ENCODE measurements around the gene SNX30.
A peak's percentile ranks its signal among the peaks of the same experiment; 100 is the strongest.
"Not testable (repeated sequence)": the region's sequence is repeated elsewhere in the genome, so short reads cannot be mapped to it uniquely, and the experiment has no call there.

Gene SNX30, protein sequence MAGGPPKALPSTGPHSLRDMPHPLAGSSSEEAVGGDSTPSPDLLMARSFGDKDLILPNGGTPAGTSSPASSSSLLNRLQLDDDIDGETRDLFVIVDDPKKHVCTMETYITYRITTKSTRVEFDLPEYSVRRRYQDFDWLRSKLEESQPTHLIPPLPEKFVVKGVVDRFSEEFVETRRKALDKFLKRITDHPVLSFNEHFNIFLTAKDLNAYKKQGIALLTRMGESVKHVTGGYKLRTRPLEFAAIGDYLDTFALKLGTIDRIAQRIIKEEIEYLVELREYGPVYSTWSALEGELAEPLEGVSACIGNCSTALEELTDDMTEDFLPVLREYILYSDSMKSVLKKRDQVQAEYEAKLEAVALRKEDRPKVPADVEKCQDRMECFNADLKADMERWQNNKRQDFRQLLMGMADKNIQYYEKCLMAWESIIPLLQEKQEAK

DNA sequence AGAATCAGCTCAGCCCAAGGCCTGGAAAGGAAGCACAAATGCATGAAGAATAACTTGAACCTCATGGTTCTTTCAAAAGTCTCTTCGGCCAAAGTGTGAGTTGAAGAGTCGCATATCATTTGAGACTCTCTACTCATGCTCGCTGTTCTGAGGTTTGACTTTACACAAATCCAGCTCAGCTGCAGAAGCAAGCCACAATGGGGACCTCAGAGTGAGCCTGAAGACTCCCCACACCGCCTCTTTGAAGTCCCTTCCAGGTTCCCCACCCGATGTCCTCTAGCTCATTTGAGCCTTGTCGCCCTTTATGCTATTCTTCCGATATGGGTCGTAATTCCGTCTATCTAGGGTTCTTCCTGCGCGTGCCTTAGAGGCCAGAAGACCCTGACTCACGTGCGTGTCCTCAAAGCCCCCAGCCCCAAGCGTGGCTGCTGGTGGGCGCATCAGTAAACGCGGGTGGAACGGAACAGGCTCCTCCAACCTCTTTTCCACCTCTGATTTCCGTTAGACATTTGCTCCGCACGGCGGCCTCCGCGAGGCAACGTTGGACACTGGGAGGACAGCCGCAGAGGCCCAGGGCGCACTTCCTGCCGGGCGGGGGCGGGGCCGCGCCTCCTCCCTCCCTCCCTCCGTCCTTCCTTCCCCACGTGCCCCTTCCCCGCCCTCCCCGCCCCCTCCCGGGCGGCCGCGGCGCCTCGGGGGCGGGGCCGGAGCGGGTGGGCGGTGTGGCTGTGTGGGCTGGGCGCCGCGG is at the start of gene SNX30:
SNX30 (plus strand) TSS at position 745 of the 748 bp plus-strand sequence. CDS start 242 bp downstream, outside the sequence.
- peak within 1 kb of the TSS; percentile 92 for H3K4me3 ChIP-seq (ENCODE audit: low read depth, low read length)
- DNase-seq (ENCODE audit: low read depth): peak; percentile 53

DNA sequence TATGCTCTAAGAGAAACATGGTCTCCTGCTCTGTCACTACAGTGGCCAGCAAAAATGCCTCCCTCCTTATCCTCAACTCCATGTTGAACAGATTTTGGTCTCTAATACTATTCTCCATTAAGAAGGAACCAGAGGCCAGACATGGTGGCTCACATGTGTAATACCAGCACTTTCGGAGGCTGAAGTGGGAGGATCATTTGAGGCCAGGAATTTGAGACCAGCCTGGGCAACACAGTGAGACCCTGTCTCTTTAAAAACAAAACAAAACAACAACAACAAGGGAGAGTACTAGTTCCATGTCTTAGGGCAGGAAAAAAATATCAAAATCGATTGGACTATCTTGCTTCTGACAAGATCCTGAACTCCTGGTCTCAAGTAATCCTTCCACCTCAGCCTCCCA is 47.3 kb upstream of the SNX30 start:
- no peak overlapping the region for H3K4me3 ChIP-seq (ENCODE audit: low read depth, low read length)
- DNase-seq (ENCODE audit: low read depth): no peak

DNA sequence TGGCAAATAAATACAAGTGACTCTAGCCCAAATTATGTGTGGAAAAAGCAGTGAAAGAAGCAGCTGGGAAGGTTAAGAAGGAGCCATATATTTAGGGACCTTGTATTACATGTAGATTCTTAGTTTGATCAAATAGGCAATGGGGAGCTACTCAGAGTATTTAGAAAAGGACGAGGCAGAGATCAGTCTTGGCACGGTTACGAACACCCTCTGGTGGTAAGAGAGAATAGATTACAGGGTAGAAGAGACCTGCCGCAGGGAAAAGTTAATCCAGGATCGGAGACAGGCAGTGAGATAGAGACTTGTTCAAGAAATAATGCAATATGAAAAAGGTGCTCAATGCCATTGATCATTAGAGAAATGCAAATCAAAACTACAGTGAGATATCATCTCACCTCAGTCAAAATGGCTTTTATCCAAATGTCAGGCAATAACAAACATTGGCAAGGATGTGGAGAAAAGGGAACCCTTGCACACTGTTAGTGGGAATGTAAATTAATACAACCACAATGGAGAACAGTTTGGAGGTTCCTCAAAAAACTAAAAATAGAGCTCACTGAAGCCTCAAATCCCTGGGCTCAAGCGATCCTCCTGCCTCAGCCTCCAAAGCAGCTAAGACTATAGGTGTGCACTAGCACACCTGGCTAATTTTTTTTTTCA is 44.7 kb upstream of the SNX30 start:
- DNase-seq (ENCODE audit: low read depth): no peak

DNA sequence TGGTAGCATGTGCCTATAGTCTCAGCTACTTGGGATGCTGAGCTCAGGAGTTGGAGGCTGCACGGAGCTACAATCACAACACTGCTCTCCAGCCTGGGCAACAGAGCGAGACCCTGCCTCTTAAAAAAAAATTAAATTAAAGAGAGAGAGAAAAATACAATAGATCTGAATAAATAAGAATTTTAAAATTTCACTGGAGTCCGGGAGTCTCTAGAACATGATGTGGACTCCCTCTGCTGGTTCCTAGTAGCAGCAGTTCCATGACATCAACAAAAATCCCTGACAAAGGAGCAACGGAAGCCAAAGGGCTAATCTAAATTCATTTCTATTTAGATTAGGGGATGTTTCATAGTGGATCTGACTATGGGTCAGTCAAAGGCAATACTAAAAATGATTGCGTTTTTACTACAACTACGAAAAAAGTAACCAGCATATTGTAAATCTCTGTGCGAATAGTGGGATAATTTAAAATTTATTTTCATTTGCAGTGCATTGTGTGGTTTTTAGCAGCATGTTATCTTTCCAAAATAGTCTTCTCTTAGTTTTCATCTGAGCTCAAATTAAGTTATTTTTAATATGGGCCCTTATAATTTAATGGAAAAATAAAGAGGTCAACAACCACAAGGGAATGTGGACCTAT is 39.4 kb upstream of the SNX30 start:
- DNase-seq (ENCODE audit: low read depth): no peak
- no peak overlapping the region for H3K4me3 ChIP-seq (ENCODE audit: low read depth, low read length)

More for the DNA sequence above, 44.7 kb upstream of the SNX30 start:
- no peak overlapping the region for H3K4me3 ChIP-seq (ENCODE audit: low read depth, low read length)

DNA sequence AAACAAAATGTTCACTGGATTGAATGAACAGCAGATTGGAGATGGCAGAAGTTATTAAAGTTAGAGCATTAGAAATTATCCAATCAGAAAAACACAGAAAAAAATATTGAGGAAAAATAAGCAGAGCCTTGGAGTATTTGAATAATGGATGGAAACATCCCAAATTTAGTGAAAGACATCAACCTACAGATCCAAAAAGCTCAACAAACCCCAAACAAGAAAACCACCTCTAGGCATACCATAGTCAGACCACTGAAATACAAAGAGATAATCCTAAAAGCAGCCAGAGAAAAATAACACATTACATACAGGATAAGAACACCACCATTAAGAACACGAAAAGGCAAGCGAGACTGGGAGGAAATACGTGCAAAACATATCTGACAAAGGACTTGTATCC is 37.9 kb upstream of the SNX30 start:
- no peak overlapping the region for H3K4me3 ChIP-seq (ENCODE audit: low read depth, low read length)
- no peak for DNase-seq (ENCODE audit: low read depth)

DNA sequence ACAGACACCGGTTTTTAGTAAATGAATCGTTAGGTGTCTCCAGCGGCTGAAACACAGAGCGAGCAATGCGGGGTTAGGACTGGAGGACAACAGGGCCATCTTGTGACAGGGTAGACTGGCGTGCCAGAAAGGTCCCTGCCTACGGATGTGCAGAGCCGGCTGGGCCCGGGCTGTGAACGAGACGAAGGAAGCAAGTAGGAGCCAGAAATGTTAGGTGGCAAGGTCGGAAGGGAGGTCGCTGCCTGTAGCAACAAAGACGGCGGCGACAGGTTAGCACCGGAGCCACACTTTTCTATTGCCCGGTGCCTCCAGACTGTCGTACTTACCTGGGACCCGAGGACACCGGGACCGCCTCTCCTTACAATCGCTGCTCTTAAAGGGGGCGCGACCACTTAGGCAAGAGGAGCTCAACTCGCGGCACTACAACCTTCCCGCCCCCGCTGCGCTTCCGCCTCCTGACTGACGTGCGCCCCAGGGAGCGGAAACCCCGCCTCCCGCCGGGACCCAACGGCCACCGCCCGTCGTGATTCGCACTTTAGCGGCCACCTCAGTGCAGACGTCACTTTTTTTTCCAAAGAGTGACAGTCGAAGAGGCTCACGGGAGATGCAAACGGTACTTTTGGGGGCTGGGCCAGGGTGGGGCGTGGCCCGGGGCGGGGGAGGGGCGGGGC is 32.8 kb upstream of the SNX30 start, which contains the start of gene INIP:
INIP (minus strand) TSS at position 457 of the 671 bp plus-strand sequence. CDS start 1,632 bp downstream, outside the sequence.
- peak; percentile 87 for DNase-seq (ENCODE audit: low read depth)
- H3K4me3 ChIP-seq (ENCODE audit: low read depth, low read length): peak within 1 kb of the TSS; percentile 87

DNA sequence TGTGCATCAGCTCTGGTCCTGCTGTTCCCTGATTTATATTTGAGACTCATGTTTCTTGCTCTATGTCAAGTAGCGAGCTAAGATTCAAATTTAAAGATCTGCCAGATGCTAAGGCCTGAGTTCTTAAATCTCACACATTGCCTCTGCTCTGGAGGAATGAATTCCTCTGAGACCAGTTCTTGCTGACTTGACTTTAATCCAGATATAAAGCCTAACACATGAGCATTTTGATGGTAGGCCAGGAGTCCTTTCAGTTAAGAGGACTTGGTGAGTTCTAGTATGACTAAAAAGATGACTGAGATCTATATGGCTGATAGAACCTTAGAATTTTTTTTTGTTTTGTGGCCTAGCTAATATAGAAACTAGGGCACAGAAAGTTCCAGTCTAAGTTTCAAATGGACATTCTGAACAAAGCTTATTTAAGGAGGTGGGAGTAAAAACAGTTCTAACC is 31.3 kb upstream of the SNX30 start:
- DNase-seq (ENCODE audit: low read depth): peak; percentile 63
- H3K4me3 ChIP-seq (ENCODE audit: low read depth, low read length): no peak overlapping the region

DNA sequence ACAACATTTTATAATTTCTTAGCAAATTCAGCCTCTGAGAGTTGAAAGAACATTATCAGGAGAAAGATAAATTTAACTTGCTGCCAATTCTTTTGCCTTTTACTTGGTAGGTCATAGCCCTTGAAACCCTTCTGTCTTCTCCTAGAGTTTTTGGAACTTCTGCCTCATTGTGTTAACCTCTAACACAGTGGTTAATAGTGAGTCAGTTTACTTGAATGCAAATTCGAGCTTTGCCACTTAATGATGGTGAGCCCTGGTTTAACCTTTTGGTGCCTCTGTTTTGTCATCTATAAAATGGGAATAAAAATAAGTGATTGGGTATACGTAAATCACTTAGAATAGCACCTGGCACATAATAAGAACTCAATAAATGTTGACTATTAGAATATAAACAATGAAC is 30.9 kb upstream of the SNX30 start:
- H3K4me3 ChIP-seq (ENCODE audit: low read depth, low read length): no peak overlapping the region
- DNase-seq (ENCODE audit: low read depth): no peak

DNA sequence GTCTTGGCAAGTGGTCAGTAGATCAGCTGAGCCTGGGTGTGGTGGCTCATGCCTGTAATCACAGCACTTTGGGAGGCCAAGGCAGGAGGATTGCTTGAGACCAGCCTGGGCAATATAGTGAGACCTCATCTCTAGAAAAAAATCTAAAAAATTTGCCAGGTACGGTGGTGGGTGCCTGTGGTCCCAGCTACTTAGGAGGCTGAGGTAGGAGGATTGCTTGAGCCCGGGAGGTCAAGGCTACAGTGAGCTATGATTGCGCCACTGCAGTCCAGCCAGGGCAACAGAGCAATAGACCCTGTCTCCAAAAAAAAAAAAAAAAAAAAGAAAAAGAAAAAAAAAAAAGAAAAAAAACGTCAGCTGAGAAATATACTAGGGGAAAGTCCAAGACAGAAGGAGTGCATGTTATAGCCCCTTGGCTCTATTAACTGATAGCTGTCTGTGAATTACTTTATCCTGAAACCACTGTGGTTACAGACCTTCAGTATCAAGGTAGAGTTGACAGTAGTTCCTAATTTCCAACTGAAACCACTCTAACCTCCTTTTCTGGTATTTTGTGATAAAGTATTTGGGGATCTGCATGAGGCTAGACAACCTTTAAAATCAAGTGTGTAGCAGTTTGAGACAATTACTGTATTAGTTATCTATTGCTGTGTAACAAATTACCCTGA is 30.3 kb upstream of the SNX30 start:
- no peak for DNase-seq (ENCODE audit: low read depth)
- H3K4me3 ChIP-seq (ENCODE audit: low read depth, low read length): no peak overlapping the region

DNA sequence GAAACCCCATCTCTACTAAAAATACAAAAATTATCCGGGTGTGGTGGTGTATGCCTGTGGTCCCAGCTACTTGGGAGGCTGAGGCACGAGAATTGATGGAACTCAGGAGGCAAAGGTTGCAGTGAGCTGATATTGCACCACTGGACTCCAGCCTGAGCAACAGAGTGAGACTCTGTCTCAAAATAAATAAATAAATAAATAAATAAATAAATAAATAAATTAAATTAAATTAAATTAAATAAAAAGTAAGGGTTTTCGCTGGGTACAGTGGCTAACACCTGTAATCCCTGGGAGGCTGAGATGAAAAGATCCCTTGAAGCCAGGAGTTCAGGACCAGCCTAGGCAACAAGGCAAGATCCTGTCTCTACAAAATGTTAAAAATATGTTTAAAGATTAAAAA is 27.8 kb upstream of the SNX30 start:
- H3K4me3 ChIP-seq (ENCODE audit: low read depth, low read length); DNase-seq (ENCODE audit: low read depth): not testable (repeated sequence)

DNA sequence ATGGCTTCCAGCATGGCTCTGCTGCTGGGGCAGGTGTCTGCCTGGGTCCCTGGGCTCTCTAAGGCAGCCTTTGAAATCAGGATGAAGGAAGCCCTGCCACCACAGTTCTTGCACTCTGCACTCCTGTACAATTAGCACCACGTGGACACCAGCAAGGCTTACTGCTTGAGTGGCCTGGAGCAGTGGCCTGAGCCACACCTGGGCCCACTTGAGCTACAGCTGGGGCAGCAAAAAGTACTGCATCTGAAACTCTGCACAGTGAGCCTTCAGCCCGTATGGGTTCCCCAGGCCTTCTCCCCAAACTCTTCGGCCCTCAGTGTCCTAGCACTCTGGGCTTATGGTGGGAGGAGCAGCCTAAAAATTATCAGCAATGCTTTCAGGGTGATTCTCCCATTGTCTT is 24.6 kb upstream of the SNX30 start:
- no peak for DNase-seq (ENCODE audit: low read depth)
- H3K4me3 ChIP-seq (ENCODE audit: low read depth, low read length): no peak overlapping the region

DNA sequence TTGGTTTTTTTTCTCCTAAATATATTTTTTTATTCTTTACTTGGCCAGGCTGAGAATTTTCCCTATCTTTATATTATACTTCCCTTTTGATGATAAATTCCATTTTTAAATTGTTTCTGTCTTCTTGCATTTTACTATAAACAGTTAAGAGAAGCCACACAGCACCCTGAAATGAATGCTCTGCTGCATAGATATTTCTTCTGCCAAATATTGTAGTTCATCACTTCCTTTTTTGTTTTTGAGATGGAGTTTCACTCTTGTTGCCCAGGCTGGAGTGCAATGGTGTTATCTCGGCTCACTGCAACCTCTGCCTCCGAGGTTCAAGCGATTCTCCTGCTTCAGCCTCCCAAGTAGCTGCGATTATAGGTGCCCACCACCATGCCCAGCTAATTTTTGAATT is 24.1 kb upstream of the SNX30 start:
- no peak for DNase-seq (ENCODE audit: low read depth)
- H3K4me3 ChIP-seq (ENCODE audit: low read depth, low read length): no peak overlapping the region

DNA sequence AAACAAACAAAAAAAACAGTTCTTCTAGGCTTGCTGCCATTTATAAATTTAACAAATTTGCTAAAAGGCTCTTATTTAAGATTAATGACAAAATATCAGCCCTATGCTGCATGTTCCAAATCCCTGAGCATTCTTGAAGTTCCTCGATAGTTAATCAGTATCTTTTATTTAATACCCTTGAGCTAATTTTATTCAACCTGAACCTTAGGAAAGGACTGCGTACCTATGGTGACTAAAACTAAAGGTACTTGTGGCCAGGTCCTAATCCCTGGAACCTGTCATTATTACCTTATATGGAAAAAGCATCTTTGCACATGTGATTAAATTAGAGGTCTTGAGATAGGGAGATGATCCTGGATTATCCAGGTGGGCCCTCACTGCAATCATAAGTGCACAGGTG is 22.2 kb upstream of the SNX30 start:
- DNase-seq (ENCODE audit: low read depth): no peak
- no peak overlapping the region for H3K4me3 ChIP-seq (ENCODE audit: low read depth, low read length)

DNA sequence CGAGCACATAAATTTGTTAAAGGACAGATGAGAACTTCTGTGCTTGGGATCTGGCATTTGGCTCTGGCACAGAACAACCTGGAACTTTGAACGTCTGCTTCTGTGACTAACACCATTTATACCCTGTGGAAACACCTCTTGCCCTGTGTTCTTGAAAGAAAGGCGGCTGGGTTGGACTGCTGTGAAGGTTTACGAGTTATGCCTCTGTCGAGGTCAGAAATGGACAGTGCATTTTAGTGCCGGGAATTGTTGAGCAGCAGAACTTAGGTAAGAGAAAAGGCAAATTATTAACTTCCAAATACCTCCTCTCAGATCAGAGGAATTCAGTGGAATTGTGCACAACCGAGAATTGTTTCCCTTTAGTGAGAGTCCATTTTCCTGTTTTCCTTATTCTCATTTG is 18.6 kb upstream of the SNX30 start:
- DNase-seq (ENCODE audit: low read depth): no peak
- H3K4me3 ChIP-seq (ENCODE audit: low read depth, low read length): no peak overlapping the region

DNA sequence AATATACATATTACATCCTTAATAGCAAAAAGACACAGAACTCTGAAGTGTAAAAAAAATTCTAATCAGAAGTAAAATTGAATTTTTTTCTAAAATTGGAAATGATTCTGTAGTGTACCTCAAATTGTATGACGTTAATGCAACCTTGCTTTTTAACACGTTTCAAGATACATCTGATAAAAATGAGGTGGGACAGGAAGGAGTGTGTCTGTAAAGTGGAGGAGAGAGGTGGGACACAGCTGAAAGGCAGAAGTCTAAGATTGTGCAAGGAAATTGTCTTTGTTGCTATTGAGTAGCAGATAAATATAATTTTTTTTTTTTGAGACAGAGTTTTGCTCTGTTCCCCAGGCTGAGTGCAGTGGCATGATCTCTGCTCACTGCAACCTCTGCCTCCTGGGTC is 15.7 kb upstream of the SNX30 start:
- no peak for DNase-seq (ENCODE audit: low read depth)

DNA sequence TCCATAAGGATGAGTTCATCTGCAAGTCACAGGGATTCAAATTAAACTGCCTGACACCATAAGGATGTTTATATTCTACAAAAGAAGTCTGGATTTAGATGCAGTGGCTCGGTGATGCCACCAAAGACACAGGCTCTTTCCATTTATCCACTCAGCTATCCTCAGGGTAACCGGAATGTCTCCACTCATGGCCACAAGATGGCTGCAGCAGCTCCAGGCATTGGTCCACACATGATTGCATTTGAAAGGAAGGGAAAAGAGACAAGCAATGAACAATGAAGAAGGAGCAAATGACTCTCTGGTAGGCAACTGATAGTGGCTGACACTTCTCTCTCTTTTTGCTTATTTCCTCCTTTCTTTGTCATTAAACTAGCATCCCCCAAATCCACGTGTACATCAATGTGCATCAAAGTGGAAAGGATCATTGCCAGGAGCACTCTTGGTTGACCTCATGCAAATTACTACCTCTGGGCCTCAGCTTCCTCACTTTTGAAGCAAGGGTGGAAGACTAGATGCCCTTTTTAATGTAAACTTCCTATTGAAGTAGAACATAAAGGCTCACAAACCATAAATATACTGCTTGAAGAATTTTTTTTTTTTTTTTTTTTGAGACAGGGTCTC is 7.2 kb upstream of the SNX30 start:
- DNase-seq (ENCODE audit: low read depth): no peak
- no peak overlapping the region for H3K4me3 ChIP-seq (ENCODE audit: low read depth, low read length)

More for the DNA sequence above, 15.7 kb upstream of the SNX30 start:
- H3K4me3 ChIP-seq (ENCODE audit: low read depth, low read length): no peak overlapping the region

DNA sequence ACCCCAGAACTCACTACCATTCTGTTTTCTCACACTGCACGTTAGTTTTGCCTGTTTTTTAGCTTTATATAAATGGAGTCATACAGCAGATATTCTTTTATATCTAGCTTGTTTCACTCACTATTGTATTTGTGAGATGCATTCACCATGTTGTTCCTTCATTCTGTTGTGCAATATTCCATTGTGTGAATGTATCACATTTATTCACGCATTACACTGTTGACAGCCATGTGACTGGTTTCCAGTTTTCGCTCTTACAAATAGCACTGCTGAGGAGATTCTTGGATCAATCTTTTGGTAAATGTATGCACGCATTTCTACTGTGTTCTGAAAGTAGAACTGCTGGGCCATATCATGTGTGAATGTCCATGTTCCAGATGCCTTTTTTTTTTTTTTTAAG is 6.4 kb upstream of the SNX30 start:
- H3K4me3 ChIP-seq (ENCODE audit: low read depth, low read length): no peak overlapping the region
- no peak for DNase-seq (ENCODE audit: low read depth)

DNA sequence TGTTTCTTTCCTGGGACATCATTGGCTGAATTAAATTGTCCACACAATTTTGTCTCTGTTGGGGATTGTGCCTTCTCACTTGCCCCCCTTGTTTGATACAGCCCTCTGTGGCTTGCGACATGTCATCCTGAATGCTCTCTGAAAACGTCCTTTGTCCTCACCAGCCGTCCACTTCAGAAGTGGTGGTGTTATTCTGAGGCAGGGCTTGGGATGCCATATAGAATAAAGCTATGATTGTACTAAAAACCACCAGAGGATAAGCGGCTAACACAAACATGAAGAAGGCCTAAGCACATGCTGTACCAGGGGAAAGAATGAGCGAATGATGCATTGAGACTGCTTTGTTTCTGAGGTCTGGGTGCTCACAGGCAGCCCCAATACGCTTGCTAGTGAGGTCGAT is 3.5 kb upstream of the SNX30 start:
- no peak overlapping the region for H3K4me3 ChIP-seq (ENCODE audit: low read depth, low read length)
- no peak for DNase-seq (ENCODE audit: low read depth)
